SK-N-SH (cell line): Measurements from ENCODE around the gene MRGPRD. TPM values are rescaled to one million over a fixed set of nuclear protein-coding genes. Genes with fewer than 3 reads are reported as not detected.

Source experiments
- CTCF ChIA-PET: fragments of 300-600, 350-600 bp; formaldehyde crosslinking; extraction: SDS; loops from one replicate; lab custom pipeline; 2021; lab: Yijun Ruan, JAX
- POLR2A ChIA-PET: fragments of 350-600 bp; sonication (Branson Sonifier 250); formaldehyde crosslinking; extraction: SDS; loops from one replicate; lab custom pipeline; 2020; ENCODE audit warnings: antibody characterized with exemption, inconsistent platforms; lab: Yijun Ruan, JAX
- DNase-seq: peaks from one replicate; pipeline ENCODE4 v3.0.0; 2012
- H2AFZ ChIP-seq: fragments of 200-600 bp; sonication (generic); 2 replicates; pipeline ENCODE4 v1.8.1; 2016; ENCODE audit warnings: antibody characterized with exemption, mild to moderate bottlenecking, low read depth
- H3F3A ChIP-seq: fragments of 200-600 bp; sonication (generic); replicated peaks from 2 replicates; pipeline ENCODE3; 2016; ENCODE audit warnings: antibody characterized with exemption, mild to moderate bottlenecking; ENCODE audit not compliant: insufficient read depth
- H3K27ac ChIP-seq, 2 experiments: fragments of 200-500 bp in 1 of 2; fragments of 200-600 bp in 1 of 2; sonication (Bioruptor generic) in 1 of 2; sonication (generic), shearing (Covaris generic) in 1 of 2; 2 replicates each; pipeline versions ENCODE4 v1.5.1 to v1.6.1; 2014 to 2016; ENCODE audit warnings: low read depth in 2 of 2, inconsistent platforms in 1 of 2, low read length in 1 of 2, mild to moderate bottlenecking in 1 of 2, mixed read lengths in 1 of 2
- H3K27me3 ChIP-seq: fragments of 200-600 bp; sonication (generic), shearing (Covaris generic); 2 replicates; pipeline ENCODE4 v1.6.1; 2016; ENCODE audit warnings: mixed run types; ENCODE audit not compliant: insufficient read depth
- H3K36me3 ChIP-seq, 2 experiments: fragments of 200-500 bp in 1 of 2; fragments of 200-600 bp in 1 of 2; sonication (Bioruptor generic) in 1 of 2; sonication (generic) in 1 of 2; replicated peaks in 1 of 2; 2 replicates each; pipeline versions ENCODE3 to v1.5.1; 2014 to 2016; ENCODE audit warnings: low read length in 1 of 2, mild to moderate bottlenecking in 1 of 2; ENCODE audit not compliant: insufficient read depth in 2 of 2, control insufficient read depth in 1 of 2
- H3K4me1 ChIP-seq, 2 experiments: fragments of 200-500 bp in 1 of 2; fragments of 200-600 bp in 1 of 2; sonication (Bioruptor generic) in 1 of 2; sonication (generic), shearing (Covaris generic) in 1 of 2; 2 replicates each; pipeline versions ENCODE4 v1.5.1 to v1.6.1; 2014 to 2016; ENCODE audit warnings: low read depth in 1 of 2, low read length in 1 of 2, mixed run types in 1 of 2; ENCODE audit not compliant: insufficient read depth in 2 of 2, control insufficient read depth in 1 of 2
- H3K4me2 ChIP-seq: fragments of 200-600 bp; sonication (generic), shearing (Covaris generic); 2 replicates; pipeline ENCODE4 v1.6.1; 2017; ENCODE audit warnings: mixed run types
- H3K4me3 ChIP-seq, 2 experiments: fragments of 200-500 bp in 1 of 2; fragments of 200-600 bp in 1 of 2; sonication (Bioruptor generic) in 1 of 2; sonication (generic), shearing (Covaris generic) in 1 of 2; 2 replicates each; pipeline versions ENCODE4 v1.5.1 to v1.8.1; 2014 to 2016; ENCODE audit warnings: low read depth in 2 of 2, inconsistent platforms in 1 of 2, low read length in 1 of 2, mild to moderate bottlenecking in 1 of 2, mixed read lengths in 1 of 2, moderate library complexity in 1 of 2
- H3K79me2 ChIP-seq: fragments of 200-600 bp; sonication (generic); 2 replicates; pipeline ENCODE4 v1.8.1; 2017; ENCODE audit warnings: mild to moderate bottlenecking; ENCODE audit not compliant: insufficient read depth
- H3K9ac ChIP-seq: fragments of 200-600 bp; sonication (generic); 2 replicates; pipeline ENCODE4 v1.6.1; 2017; ENCODE audit warnings: mixed run types
- H3K9me2 ChIP-seq: fragments of 200-600 bp; sonication (generic); 2 replicates; pipeline ENCODE4 v1.6.1; 2017; ENCODE audit warnings: mixed run types
- H3K9me3 ChIP-seq: fragments of 200-600 bp; sonication (generic); 2 replicates; pipeline ENCODE4 v1.6.1; 2017; ENCODE audit warnings: mixed run types, mild to moderate bottlenecking, moderate library complexity
- H4K20me1 ChIP-seq: fragments of 200-600 bp; sonication (generic); 2 replicates; pipeline ENCODE4 v1.6.1; 2017; ENCODE audit warnings: mild to moderate bottlenecking, mixed run types; ENCODE audit not compliant: insufficient read depth
- CHD2 ChIP-seq: fragments of 150-350 bp; IDR thresholded peaks from 2 replicates; pipeline ENCODE4 v1.6.1; 2018; ENCODE audit warnings: low read length; ENCODE audit not compliant: partially characterized antibody
- ELF1 ChIP-seq: IDR thresholded peaks from 2 replicates; pipeline ENCODE4 v1.4.0; 2012
- EZH2phosphoT487 ChIP-seq: fragments of 200-600 bp; sonication (generic); IDR thresholded peaks from 2 replicates; pipeline ENCODE4 v1.6.1; 2017; ENCODE audit warnings: low read depth, mixed run types, mild to moderate bottlenecking, antibody characterized with exemption, moderate library complexity, borderline replicate concordance
- FOXJ3 ChIP-seq: sonication (generic); formaldehyde crosslinking; IDR thresholded peaks from 2 replicates; pipeline ENCODE4 v1.5.1; 2020; ENCODE audit warnings: mild to moderate bottlenecking, missing genetic modification reagents
- GATA2 ChIP-seq: sonication (generic); formaldehyde crosslinking; IDR thresholded peaks from 2 replicates; pipeline ENCODE4 v1.5.0; 2020; ENCODE audit warnings: mild to moderate bottlenecking, missing genetic modification reagents
- IRF3 ChIP-seq: fragments of 150-350 bp; IDR thresholded peaks from 2 replicates; pipeline ENCODE4 v1.6.1; 2016; ENCODE audit warnings: mild to moderate bottlenecking, low read depth, low read length
- JUND ChIP-seq: IDR thresholded peaks from 2 replicates; pipeline ENCODE4 v1.4.0; 2012
- RAD21 ChIP-seq: IDR thresholded peaks from 2 replicates; pipeline ENCODE4 v1.6.1; 2012; ENCODE audit warnings: mild to moderate bottlenecking, low read length
- RCOR1 ChIP-seq: fragments of 150-350 bp; IDR thresholded peaks from 2 replicates; pipeline ENCODE4 v1.6.1; 2017; ENCODE audit warnings: antibody characterized with exemption, low read length
- RXRA ChIP-seq: IDR thresholded peaks from 2 replicates; pipeline ENCODE4 v1.4.0; 2012; ENCODE audit warnings: low read depth, mild to moderate bottlenecking, borderline replicate concordance
- TAF1 ChIP-seq: IDR thresholded peaks from 2 replicates; pipeline ENCODE4 v1.6.1; 2012; ENCODE audit warnings: low read depth, mild to moderate bottlenecking, low read length, moderate library complexity, borderline replicate concordance
- TEAD4 ChIP-seq: IDR thresholded peaks from 2 replicates; pipeline ENCODE4 v1.4.0; 2012; ENCODE audit warnings: mild to moderate bottlenecking, borderline replicate concordance; ENCODE audit not compliant: insufficient read depth
- USF1 ChIP-seq: IDR thresholded peaks from 2 replicates; pipeline ENCODE4 v1.4.0; 2012; ENCODE audit warnings: low read depth, borderline replicate concordance
- USF2 ChIP-seq: fragments of 150-350 bp; IDR thresholded peaks from 2 replicates; pipeline ENCODE4 v1.6.1; 2017; ENCODE audit warnings: antibody characterized with exemption, low read length, low read depth, borderline replicate concordance
- YY1 ChIP-seq: IDR thresholded peaks from 2 replicates; pipeline ENCODE4 v1.4.0; 2012; ENCODE audit warnings: low read depth, mild to moderate bottlenecking
- ZBTB33 ChIP-seq: IDR thresholded peaks from 2 replicates; pipeline ENCODE4 v1.4.0; 2012; ENCODE audit warnings: low read depth, borderline replicate concordance
- WGBS: methylation state at CpG from one replicate; pipeline ENCODE4 v1.1.6; 2017; ENCODE audit warnings: low lambda C conversion rate; 5-methylcytosine and 5-hydroxymethylcytosine counted together
- polyA plus RNA-seq, 3 experiments: library from polyadenylated mRNA; depleted of rRNA; stranded (reverse); fragments of >200 nt; gene quantifications; 2 replicates each; pipeline ENCODE4 v1.2.3, GENCODE V29; 2012
- TF ChIP-seq, protein P1 (sequence below): IDR thresholded peaks from 2 replicates; pipeline ENCODE4 v1.6.1; 2012; ENCODE audit warnings: mild to moderate bottlenecking, low read depth, low read length, moderate library complexity

The MRGPRD gene
- polyA plus RNA-seq, 1 of the 3 experiments (the other 2 are of a cell fraction), result not detected

GRCh38 chr11:68941324-68942094 lies 39.3 kb downstream of the MRGPRD start:
- H3K9me2 ChIP-seq, result no peaks in the 10 kb centered on the region

More at GRCh38 chr11:68941324-68942094, 39.3 kb downstream of the MRGPRD start:
- H3K4me1 ChIP-seq, result no peaks in the 10 kb centered on the region
- H3K4me2 ChIP-seq, result no peak overlapping the region
- CTCF ChIA-PET, result interaction anchor here (1.2 kb wide), 2 partner anchors 14 to 146 kb away, joined by 3 read pairs; no protein-coding TSS in a partner anchor
- H3K27me3 ChIP-seq, result no peaks in the 10 kb centered on the region
- no peaks in the 10 kb centered on the region for H3K79me2 ChIP-seq
- no peak for DNase-seq
- POLR2A ChIA-PET, result no interaction called here
- H3K9me3 ChIP-seq, result no peaks in the 10 kb centered on the region
- no peaks in the 10 kb centered on the region for H3F3A ChIP-seq
- H3K36me3 ChIP-seq, result peaks cover 0 to 26% of the 10 kb centered on the region in 2 experiments
- no peak overlapping the region for H3K4me3 ChIP-seq
- H3K9ac ChIP-seq, result no peak overlapping the region
- no peak for TF ChIP-seq JUND
- no peak for TF ChIP-seq TEAD4
- no peak for TF ChIP-seq TAF1
- TF ChIP-seq CHD2, result no peak
- TF ChIP-seq, protein P1, sequence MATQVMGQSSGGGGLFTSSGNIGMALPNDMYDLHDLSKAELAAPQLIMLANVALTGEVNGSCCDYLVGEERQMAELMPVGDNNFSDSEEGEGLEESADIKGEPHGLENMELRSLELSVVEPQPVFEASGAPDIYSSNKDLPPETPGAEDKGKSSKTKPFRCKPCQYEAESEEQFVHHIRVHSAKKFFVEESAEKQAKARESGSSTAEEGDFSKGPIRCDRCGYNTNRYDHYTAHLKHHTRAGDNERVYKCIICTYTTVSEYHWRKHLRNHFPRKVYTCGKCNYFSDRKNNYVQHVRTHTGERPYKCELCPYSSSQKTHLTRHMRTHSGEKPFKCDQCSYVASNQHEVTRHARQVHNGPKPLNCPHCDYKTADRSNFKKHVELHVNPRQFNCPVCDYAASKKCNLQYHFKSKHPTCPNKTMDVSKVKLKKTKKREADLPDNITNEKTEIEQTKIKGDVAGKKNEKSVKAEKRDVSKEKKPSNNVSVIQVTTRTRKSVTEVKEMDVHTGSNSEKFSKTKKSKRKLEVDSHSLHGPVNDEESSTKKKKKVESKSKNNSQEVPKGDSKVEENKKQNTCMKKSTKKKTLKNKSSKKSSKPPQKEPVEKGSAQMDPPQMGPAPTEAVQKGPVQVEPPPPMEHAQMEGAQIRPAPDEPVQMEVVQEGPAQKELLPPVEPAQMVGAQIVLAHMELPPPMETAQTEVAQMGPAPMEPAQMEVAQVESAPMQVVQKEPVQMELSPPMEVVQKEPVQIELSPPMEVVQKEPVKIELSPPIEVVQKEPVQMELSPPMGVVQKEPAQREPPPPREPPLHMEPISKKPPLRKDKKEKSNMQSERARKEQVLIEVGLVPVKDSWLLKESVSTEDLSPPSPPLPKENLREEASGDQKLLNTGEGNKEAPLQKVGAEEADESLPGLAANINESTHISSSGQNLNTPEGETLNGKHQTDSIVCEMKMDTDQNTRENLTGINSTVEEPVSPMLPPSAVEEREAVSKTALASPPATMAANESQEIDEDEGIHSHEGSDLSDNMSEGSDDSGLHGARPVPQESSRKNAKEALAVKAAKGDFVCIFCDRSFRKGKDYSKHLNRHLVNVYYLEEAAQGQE, result no peak
- no peak for TF ChIP-seq YY1
- TF ChIP-seq GATA2 (CRISPR knock-in tag), result no peak
- no peak for TF ChIP-seq ZBTB33
- TF ChIP-seq EZH2phosphoT487, result no peak
- no peak for TF ChIP-seq IRF3
- no peak for TF ChIP-seq RCOR1
- no peak for TF ChIP-seq ELF1
- no peak for TF ChIP-seq USF1
- TF ChIP-seq USF2, result no peak
- TF ChIP-seq RAD21, result no peak
- no peak for TF ChIP-seq FOXJ3 (CRISPR knock-in tag)
- TF ChIP-seq RXRA, result no peak
- H3K27ac ChIP-seq, result no peak overlapping the region
- no peak overlapping the region for H2AFZ ChIP-seq
- 90% methylated on average over 12 of the region's 18 CpGs for WGBS
- no peaks in the 10 kb centered on the region for H4K20me1 ChIP-seq
